ENCODE measurements around the gene HES5. TPM values are rescaled to one million over a fixed set of nuclear protein-coding genes. Genes with fewer than 3 reads are reported as not detected.

The HES5 gene
- total RNA-seq, 1 experiment from 2014 or later: not detected

GRCh38 chr1:2499260-2499659 lies 30.8 kb downstream of the HES5 start:
- H2BK15ac ChIP-seq (ENCODE audit: low read depth, low read length): no peak overlapping the region
- H3K23me2 ChIP-seq (ENCODE audit: insufficient read length, low read depth, low read length, poor library complexity, severe bottlenecking): no peaks in the 10 kb centered on the region
- H2BK20ac ChIP-seq (ENCODE audit: low read depth, low read length, poor library complexity, severe bottlenecking): no peak overlapping the region
- H3K27ac Mint-ChIP-seq: no peak overlapping the region
- H3T11ph ChIP-seq (ENCODE audit: low read length): no peak overlapping the region
- no peak overlapping the region for H3K27ac ChIP-seq (ENCODE audit: insufficient read length, low read depth, low read length)
- no peak overlapping the region for H2BK120ac ChIP-seq (ENCODE audit: low read depth, low read length, poor library complexity, severe bottlenecking)
- TF ChIP-seq, protein P1, sequence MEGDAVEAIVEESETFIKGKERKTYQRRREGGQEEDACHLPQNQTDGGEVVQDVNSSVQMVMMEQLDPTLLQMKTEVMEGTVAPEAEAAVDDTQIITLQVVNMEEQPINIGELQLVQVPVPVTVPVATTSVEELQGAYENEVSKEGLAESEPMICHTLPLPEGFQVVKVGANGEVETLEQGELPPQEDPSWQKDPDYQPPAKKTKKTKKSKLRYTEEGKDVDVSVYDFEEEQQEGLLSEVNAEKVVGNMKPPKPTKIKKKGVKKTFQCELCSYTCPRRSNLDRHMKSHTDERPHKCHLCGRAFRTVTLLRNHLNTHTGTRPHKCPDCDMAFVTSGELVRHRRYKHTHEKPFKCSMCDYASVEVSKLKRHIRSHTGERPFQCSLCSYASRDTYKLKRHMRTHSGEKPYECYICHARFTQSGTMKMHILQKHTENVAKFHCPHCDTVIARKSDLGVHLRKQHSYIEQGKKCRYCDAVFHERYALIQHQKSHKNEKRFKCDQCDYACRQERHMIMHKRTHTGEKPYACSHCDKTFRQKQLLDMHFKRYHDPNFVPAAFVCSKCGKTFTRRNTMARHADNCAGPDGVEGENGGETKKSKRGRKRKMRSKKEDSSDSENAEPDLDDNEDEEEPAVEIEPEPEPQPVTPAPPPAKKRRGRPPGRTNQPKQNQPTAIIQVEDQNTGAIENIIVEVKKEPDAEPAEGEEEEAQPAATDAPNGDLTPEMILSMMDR (conservative IDR thresholded peaks at IDR 0.05): no peak
- no peaks in the 10 kb centered on the region for H3K4me1 ChIP-seq (ENCODE audit: insufficient read depth, low read length)
- H3K79me2 ChIP-seq (ENCODE audit: insufficient read depth, low read length): no peaks in the 10 kb centered on the region
- H3K23ac ChIP-seq (ENCODE audit: insufficient read length, low read depth, low read length): no peak overlapping the region
- no peaks in the 10 kb centered on the region for H3K9me3 Mint-ChIP-seq
- no CpG with 5 or more reads among the region's 4 CpGs for WGBS (ENCODE audit: extremely low coverage, insufficient read length, low lambda C conversion rate)
- H3K18ac ChIP-seq (ENCODE audit: insufficient read length, low read depth, low read length): no peak overlapping the region
- no peaks in the 10 kb centered on the region for H3K79me1 ChIP-seq (ENCODE audit: insufficient read depth, low read depth, low read length, poor library complexity, severe bottlenecking)
- no peaks in the 10 kb centered on the region for H4K20me1 ChIP-seq (ENCODE audit: control insufficient read depth, insufficient read depth, insufficient read length)
- no peak overlapping the region for H3K14ac ChIP-seq (ENCODE audit: insufficient read depth, low read length)
- no peak overlapping the region for H2BK5ac ChIP-seq (ENCODE audit: insufficient read length, low read length)
- no peak overlapping the region for H3K56ac ChIP-seq (ENCODE audit: insufficient read length, low read depth, low read length)
- no peaks in the 10 kb centered on the region for H3K36me3 Mint-ChIP-seq (ENCODE audit: insufficient read depth in 1 of 3, low read depth in 3 of 3)
- no peak overlapping the region for H2BK12ac ChIP-seq (ENCODE audit: insufficient read length, low read depth, low read length)
- H3K9ac ChIP-seq (ENCODE audit: extremely low read depth, insufficient read length, low read length): no peak overlapping the region
- no peak overlapping the region for H4K8ac ChIP-seq (replicated peaks; ENCODE audit: insufficient read length, low read depth, low read length)
- H3K4me3 Mint-ChIP-seq: no peak overlapping the region
- DNase-seq: no peak
- H3K4ac ChIP-seq (ENCODE audit: low read depth, low read length): no peak overlapping the region
- no peak overlapping the region for H3K4me2 ChIP-seq (ENCODE audit: insufficient read depth, insufficient read length, low read length)
- no peak overlapping the region for H2AK5ac ChIP-seq (ENCODE audit: insufficient read length, low read length)
- no peaks in the 10 kb centered on the region for H3K4me1 Mint-ChIP-seq
- no peak overlapping the region for H4K5ac ChIP-seq (ENCODE audit: insufficient read length, low read depth, low read length)
- H2AFZ ChIP-seq (ENCODE audit: low read length): no peak overlapping the region
- H3K9me3 ChIP-seq (ENCODE audit: control insufficient read depth, low read depth, low read length): no peaks in the 10 kb centered on the region
- H4K91ac ChIP-seq (ENCODE audit: insufficient read length, low read depth, low read length): no peak overlapping the region
- H3K27me3 ChIP-seq (ENCODE audit: insufficient read depth, low read length): no peaks in the 10 kb centered on the region
- H3K27me3 Mint-ChIP-seq (ENCODE audit: low read depth): peaks cover 18% of the 10 kb centered on the region
